Measurements from ENCODE around the gene CASP5. TPM values are rescaled to one million over a fixed set of nuclear protein-coding genes. Genes with fewer than 3 reads are reported as not detected.

The CASP5 gene
- polyA plus RNA-seq, 12 donors, result 0.24 to 0.81 (median 0.32) TPM; not detected in 7

- peak; percentile 77 for DNase-seq
These were observed 54.6 kb downstream of the CASP5 start, which contains the start of gene CASP4 for GRCh38 chr11:104968355-104968855. CASP4 (minus strand) TSS chr11:104968574; CDS start chr11:104968525, 49 bp downstream.

- DNase-seq, result peak; percentile 33
These were observed 55.2 kb downstream of the CASP5 start for GRCh38 chr11:104967534-104968354.

- no peak for DNase-seq
These were observed 57.2 kb downstream of the CASP5 start for GRCh38 chr11:104965735-104966134.

GRCh38 chr11:104964247-104964646 is 58.7 kb downstream of the CASP5 start:
- DNase-seq, result no peak

GRCh38 chr11:104962852-104963251 is 60.1 kb downstream of the CASP5 start:
- DNase-seq, result no peak

- no peak for DNase-seq
These were observed 65.7 kb downstream of the CASP5 start for GRCh38 chr11:104957280-104957679.

GRCh38 chr11:104956528-104956927 is 66.4 kb downstream of the CASP5 start:
- DNase-seq, result no peak

GRCh38 chr11:104946907-104947306 is 76.1 kb downstream of the CASP5 start:
- DNase-seq, result no peak

Other genes starting within 250 kb of the CASP5 start
- under 1 TPM in 9 of 12 donors, not detected in 3; 0.13 to 0.95 (median 0.31) TPM for gene CASP12, start 124.7 kb downstream of the CASP5 start, polyA plus RNA-seq (ENCODE audit: insufficient read length in 12 of 12)
- gene CASP4, start 54.6 kb downstream of the CASP5 start, polyA plus RNA-seq (ENCODE audit: insufficient read length in 12 of 12), result 10 to 100 TPM in 11 of 12 donors, not detected in 1; 21.7 to 78.6 (median 29.1) TPM
- gene CASP1, start 12.0 kb upstream of the CASP5 start, polyA plus RNA-seq (ENCODE audit: insufficient read length in 12 of 12), result 10 to 100 TPM in 4 of 12 donors, 1 to 10 TPM in 6, not detected in 2; 6.7 to 35.4 (median 8.3) TPM
- 10 to 100 TPM in 6 of 12 donors, 1 to 10 TPM in 4, not detected in 2; 6.0 to 27.3 (median 11.6) TPM for gene CARD16, start 22.2 kb upstream of the CASP5 start, polyA plus RNA-seq (ENCODE audit: insufficient read length in 12 of 12)
- under 1 TPM in 1 of 12 donors, not detected in 11; 0.37 TPM for gene CARD18, start 116.6 kb upstream of the CASP5 start, polyA plus RNA-seq (ENCODE audit: insufficient read length in 12 of 12)

Measured in muscle of arm (tissue), 12 donors.